Stimulated activated CD4-positive, alpha-beta T cell treated with anti-CD3 and anti-CD28 coated beads, Interleukin-1b, Interleukin-23, amount 100 ng/mL, for 48 hours (primary cell): ENCODE measurements around the gene RUNDC1.
"Not testable (repeated sequence)": the region's sequence is repeated elsewhere in the genome, so short reads cannot be mapped to it uniquely, and the experiment has no call there.

Experiments used
- DNase-seq: peaks from one replicate; pipeline ENCODE4 v3.0.0-alpha.2; 2020

RUNDC1 gene

GRCh38 chr17:42980274-42980765, at the start of gene RUNDC1:
TSS of gene RUNDC1 (plus strand) at chr17:42980565. CDS start at chr17:42980577, 12 bp downstream.
- peak; percentile 91 for DNase-seq

- peak; percentile 18 for DNase-seq
Measured at GRCh38 chr17:42937712-42938596, 42.4 kb upstream of the RUNDC1 start.

DNA sequence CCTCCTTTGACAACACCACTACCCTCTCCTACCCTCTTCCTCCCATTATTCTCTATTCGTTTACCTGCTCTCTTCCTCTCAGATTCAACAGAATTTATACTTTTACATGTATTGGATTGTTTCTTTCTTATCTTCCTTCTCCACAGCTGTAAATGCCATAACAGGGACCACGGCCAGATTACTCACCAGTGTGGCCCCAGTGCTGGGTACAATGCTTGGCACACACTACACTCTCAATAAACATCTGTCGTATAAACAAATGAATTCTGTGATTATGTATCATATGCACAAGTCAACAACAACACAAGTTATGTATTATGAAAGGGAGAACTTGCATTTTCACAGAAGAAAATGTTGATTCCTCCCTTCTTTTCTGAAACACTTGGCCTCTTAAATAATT, 36.2 kb upstream of the RUNDC1 start:
- DNase-seq: no peak

- DNase-seq: no peak
Measured at GRCh38 chr17:42946812-42947211, 33.6 kb upstream of the RUNDC1 start.

GRCh38 chr17:42950044-42950783, 30.2 kb upstream of the RUNDC1 start:
- DNase-seq: no peak

GRCh38 chr17:42953669-42954068, 26.7 kb upstream of the RUNDC1 start:
- DNase-seq: no peak

DNA sequence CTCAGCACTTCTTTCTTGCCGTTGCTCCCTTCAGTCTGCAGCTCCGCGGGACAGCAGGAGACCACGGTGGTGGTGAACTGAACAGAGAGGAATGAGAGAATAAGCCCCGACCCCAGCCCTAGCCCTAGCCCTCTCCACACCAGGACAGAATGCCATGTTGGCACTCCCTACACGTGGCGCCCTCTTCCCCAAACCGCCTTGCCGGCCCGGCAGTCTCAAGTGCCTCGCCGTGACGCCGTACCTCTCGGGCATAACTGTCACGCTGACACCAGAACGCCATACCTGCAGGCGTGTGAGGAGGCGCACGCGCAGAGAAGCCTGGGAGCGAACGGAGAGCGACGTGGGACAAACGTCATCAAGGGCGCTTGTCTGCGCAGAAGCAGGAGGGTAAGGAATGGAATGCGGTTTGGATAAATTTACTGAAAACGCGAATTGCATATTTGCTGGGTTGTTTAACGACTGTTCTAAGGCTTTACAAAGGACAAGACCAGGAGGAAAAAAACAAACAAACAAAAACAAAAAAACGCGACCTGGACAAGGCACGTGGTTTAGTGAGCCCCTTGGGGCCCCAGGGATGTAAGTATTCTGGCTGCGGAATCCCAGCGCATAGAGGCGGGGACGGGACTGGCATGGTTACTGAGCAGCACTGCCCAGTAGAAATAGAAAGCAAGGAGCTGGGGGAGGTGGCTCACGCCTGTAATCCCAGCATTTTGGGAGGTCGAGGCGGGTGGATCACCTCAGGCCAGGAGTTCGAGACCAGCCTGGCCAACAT, 16.0 kb upstream of the RUNDC1 start, which contains the start of gene AARSD1:
AARSD1 (minus strand) TSS at position 294 of the 772 bp plus-strand sequence; CDS start at position 280, 14 bp downstream.
- peak; percentile 93 for DNase-seq

DNA sequence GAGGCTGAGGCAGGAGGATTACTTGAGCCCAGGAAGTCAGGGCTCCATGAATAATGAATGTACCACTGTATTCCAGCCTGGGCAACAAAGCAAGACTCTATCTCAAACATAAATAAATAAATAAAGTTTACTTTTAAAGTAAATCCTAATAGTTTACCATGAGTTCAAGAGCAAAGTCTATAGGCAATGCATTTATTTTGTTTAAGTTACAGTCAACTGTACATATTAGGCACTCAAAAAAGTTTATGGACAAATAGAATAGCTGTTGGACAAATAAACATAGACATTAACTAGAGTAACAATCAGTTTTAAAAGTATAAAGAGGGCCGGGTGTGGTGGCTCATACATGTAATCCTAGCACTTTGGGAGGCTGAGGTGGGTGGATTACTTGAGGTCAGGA, 12.4 kb upstream of the RUNDC1 start:
- DNase-seq: no peak

DNA sequence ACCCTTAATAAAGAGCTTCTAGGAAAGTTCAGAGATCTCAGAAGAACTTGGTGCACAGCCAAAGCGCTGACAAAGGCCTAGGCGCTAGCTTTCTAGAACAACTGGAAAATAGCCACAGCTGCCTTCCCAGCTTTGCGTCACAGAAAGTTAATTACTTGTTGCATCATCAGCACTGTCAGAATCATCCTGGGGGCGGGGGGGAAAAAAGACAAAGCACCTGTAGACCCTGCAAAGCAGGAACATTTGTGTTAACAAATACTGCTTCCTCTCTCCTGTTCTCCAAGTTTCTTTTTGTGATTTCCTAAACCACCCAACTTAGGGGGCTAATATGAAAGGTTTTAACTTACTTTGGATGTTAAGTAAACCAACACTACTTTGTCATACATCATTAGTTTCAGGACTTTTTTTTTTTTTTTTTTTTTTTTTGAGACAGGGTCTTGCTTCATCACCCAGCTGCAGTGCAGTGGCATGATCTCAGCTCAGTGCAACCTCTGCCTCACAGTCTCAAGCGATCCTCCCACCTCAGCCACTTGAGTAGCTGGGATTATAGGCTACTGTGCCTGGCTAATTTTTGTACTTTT, 11.3 kb upstream of the RUNDC1 start:
- DNase-seq: no peak

GRCh38 chr17:42971589-42971988, 8.8 kb upstream of the RUNDC1 start:
- DNase-seq: no peak

DNA sequence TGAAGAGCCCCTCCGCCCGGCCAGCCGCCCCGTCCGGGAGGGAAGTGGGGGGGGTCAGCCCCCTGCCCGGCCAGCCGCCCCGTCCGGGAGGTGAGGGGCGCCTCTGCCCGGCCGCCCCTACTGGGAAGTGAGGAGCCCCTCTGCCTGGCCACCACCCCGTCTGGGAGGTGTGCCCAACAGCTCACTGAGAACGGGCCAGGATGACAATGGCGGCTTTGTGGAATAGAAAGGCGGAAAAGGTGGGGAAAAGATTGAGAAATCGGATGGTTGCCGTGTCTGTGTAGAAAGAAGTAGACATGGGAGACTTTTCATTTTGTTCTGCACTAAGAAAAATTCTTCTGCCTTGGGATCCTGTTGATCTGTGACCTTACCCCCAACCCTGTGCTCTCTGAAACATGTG, 7.0 kb upstream of the RUNDC1 start:
- not testable (repeated sequence) for DNase-seq

GRCh38 chr17:42975265-42975664, 5.1 kb upstream of the RUNDC1 start:
- no peak for DNase-seq

- DNase-seq: not testable (repeated sequence)
Measured at GRCh38 chr17:42975701-42976100, 4.7 kb upstream of the RUNDC1 start.

- DNase-seq: peak; percentile 39
Measured at GRCh38 chr17:42979511-42980273, 673 bp upstream of the RUNDC1 start, which contains the start of gene PTGES3L. TSS of gene PTGES3L (minus strand) at chr17:42980080. CDS start at chr17:42980053, 27 bp downstream.

DNA sequence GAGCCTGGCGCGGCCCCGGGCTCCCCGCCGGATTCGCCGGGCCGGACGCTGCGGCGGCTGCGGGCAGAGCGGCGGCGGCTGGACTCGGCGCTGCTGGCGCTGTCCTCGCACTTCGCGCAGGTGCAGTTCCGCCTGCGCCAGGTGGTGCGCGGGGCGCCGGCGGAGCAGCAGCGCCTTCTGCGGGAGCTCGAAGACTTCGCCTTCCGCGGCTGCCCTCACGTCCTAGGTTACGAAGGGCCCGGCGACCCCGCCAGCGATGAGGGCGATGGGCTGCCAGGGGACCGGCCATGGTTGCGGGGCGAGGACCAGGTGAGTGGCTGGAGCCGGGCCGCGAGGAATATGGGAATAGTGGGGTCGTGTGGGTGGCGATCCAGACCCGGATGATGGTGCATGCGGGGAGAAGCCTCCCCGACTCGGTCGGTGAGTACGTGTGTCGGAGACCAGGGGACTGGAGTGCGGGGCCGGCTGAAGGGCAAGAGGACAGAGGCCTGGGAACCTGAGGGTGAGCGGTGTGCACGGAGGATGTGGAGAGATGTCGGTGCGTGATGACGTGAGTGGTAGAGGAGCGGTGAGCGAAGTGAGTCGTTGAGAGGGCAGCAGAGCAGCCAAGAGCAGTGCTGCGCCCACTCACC, 517 bp downstream of the RUNDC1 start:
- DNase-seq: peak; percentile 79

GRCh38 chr17:42982266-42982665, 1.9 kb downstream of the RUNDC1 start:
- DNase-seq: no peak

DNA sequence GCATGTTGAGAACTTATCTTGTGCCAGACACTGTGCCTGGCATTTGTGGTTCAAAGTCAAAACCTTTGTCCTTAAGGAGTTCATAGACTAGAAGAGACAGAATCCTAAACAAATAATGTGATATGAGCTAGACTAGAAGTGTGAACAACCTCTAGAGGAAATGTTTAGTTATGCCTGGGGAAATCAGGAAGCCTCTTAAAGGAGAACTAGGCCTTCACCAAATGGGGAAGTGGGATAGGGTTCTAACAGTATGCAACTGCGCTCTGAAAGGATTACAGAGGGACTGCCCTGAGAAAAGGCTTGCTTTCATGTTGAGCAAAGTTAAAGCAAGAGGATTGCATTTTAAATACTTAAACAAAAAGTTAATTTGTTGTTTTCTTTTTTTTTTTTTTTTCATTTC, 4.9 kb downstream of the RUNDC1 start:
- DNase-seq: no peak

- no peak for DNase-seq
Measured at GRCh38 chr17:42989141-42989540, 8.8 kb downstream of the RUNDC1 start.

GRCh38 chr17:42989726-42990652, 9.6 kb downstream of the RUNDC1 start:
- DNase-seq: no peak

- no peak for DNase-seq
Measured at GRCh38 chr17:42991471-42991870, 11.1 kb downstream of the RUNDC1 start.
